GM12874 (cell line): ENCODE results near the gene PDE8A.

Experiments
- TF ChIP-seq, protein P1 (sequence below): IDR thresholded peaks from 2 replicates; pipeline ENCODE4 v1.5.1; 2011; ENCODE audit warnings: low read depth, mild to moderate bottlenecking, control low read depth, low read length, moderate library complexity; ENCODE audit not compliant: insufficient read depth

PDE8A gene

DNA sequence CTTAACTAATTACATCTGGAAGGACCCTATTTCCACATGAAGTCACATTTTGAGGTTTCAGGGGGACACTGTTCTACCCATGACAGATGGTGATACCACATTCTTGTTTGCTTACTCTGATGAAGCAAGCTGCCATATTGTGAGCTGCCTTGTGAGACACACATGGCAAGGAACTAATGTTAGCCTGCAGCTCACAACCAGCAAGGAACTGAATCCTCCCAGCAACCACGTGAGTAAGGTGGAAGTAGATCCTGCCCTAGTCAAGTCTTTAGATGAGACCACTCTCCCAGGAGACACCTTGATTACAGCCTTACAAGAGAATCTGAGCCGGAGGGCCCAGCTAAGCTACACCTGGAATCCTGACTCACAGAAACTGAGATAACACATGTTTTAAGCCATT, 160.1 kb downstream of the PDE8A start:
- TF ChIP-seq, protein P1, sequence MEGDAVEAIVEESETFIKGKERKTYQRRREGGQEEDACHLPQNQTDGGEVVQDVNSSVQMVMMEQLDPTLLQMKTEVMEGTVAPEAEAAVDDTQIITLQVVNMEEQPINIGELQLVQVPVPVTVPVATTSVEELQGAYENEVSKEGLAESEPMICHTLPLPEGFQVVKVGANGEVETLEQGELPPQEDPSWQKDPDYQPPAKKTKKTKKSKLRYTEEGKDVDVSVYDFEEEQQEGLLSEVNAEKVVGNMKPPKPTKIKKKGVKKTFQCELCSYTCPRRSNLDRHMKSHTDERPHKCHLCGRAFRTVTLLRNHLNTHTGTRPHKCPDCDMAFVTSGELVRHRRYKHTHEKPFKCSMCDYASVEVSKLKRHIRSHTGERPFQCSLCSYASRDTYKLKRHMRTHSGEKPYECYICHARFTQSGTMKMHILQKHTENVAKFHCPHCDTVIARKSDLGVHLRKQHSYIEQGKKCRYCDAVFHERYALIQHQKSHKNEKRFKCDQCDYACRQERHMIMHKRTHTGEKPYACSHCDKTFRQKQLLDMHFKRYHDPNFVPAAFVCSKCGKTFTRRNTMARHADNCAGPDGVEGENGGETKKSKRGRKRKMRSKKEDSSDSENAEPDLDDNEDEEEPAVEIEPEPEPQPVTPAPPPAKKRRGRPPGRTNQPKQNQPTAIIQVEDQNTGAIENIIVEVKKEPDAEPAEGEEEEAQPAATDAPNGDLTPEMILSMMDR, result no peak

DNA sequence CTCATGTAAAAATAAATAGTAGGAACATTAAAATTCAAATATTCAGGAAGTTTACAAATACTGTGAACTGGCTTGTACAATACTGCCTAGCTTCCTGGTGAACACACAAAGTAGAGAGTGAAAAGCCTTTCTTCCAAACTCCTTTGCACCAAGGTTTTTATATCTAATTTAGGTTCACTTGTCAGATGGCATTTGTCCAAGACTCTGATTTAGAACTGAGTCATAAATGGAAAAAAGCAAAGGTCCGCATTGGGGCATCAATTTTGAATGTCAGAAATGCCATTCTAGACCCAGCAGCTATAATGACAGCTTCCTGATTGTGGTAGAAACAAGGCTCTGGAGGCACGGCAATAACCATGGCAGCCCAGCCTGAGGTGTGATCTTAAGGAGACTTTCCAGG, 160.7 kb downstream of the PDE8A start:
- TF ChIP-seq, protein P1, result no peak

DNA sequence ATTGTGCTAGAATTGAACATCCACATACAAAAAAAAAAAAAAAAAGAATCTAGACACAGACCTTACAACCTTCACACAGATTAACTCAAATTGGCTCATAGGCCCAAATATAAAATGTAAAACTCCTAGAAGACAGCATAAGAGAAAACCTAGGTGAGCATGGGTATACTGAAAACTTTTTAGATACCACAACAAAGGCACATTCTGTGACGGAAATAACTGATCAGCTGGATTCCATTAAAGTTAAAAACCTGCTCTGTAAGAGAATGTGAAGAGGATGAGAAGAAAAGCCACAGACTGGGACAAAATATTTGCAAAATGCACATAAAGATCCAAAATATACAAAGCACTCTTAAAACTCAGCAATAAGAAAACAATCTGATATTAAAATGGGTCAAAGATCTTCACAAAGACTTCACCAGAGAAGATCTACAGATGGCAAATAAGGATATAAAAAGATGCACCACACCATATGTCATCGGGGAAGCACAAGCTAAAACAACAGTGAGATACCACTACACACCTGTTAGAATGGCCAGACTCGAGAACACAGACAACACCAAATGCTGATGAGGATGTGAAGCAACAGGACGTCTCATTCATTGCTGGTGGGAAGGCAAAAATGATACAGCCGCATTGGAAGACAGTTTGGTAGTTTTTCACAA, 167.9 kb downstream of the PDE8A start:
- TF ChIP-seq, protein P1, result no peak

DNA sequence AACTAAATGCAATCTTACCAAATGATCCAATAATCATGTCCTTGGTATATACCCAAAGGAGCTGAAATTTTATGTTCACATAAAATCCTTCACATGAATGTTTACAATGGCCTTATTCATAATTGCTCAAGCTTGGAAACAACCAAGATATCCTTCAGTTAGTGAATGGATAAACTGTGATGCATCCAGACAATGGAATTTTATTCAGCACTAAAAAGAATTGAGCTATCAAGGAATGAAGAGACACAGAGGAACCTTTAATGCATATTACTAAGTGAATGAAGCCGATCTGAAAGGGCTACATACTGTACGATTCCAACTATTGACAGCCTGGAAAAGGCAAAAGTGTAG, 168.4 kb downstream of the PDE8A start:
- TF ChIP-seq, protein P1, result no peak

DNA sequence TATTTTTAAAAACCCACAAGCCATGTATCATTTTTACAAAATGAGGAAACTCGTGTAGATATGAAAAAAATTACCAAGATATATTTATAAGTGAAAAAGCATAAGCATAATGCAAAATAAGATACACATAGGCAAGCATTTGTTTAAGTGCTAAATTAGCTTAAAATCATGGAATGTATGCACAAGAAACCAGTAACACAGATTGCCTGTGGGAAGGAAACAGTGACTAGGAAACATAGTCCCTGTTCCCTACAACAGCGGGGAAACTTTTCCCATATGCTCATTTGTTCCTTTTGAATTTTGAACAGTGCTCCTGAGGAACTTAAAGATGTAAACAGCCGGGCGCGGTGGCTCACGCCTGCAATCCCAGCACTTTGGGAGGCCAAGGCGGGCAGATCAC, 169.5 kb downstream of the PDE8A start:
- TF ChIP-seq, protein P1, result no peak

DNA sequence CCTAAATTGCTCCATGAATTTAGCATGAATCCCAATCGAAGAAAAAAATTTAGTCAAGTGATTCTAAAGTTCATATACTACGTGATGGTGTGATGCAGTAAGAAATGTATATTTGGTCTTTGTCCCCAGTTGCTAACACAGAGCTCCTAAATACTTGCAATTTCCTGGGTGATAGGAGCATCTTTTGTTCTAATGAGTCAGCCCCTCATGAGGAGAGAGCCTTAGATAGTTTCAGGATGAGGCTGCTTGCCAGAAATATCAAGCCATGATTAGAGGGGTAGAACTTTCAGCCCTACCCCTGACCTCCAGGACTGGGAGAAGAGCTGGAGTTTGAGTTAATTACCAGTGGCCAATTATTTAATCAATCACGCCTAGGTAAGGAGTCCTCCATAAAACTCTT, 170.2 kb downstream of the PDE8A start:
- TF ChIP-seq, protein P1, result no peak

DNA sequence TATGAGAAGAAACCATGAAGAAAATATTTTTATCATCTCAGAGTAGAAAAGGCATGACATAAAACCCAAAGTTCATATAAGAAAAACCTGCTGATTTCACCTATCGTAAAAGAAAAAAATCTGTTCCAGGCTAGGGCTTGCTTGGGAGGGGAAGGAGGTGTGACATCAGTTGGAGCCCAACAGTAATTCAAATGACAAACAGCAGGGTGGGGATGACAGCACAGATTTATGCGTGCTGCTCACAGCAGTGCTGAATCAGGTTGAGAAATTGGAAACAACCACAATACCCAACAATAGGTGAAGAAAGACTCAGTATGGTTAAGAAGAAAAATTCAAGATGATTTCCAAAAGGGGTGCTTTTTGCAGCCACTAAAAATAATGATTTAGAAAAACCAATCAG, 172.4 kb downstream of the PDE8A start:
- TF ChIP-seq, protein P1, result no peak
